ENCODE measurements around the gene GSTM4.

- TF ChIP-seq CTCF (conservative IDR thresholded peaks at IDR 0.05 in 1 of 2, IDR thresholded peaks at IDR 0.05 in 1 of 2; ENCODE audit: low read depth in 1 of 2, low read length in 2 of 2) (no peak), EZH2 (IDR thresholded peaks at IDR 0.05; ENCODE audit: low read length, missing control alignments) (no peak)
Observed at GRCh38 chr1:109659145-109659544, 3.2 kb downstream of the GSTM4 start.
